GM21825 (cell line): ENCODE measurements around the gene S100A8.
"Not testable (repeated sequence)": the region's sequence is repeated elsewhere in the genome, so short reads cannot be mapped to it uniquely, and the experiment has no call there.

Experiments used
- ATAC-seq: cut with Tn5 transposase; IDR thresholded peaks from one replicate; pipeline ENCODE4 v1.9.1; 2021; ENCODE audit warnings: mild to moderate bottlenecking, moderate library complexity; ENCODE audit not compliant: unreplicated experiment

The S100A8 gene

DNA sequence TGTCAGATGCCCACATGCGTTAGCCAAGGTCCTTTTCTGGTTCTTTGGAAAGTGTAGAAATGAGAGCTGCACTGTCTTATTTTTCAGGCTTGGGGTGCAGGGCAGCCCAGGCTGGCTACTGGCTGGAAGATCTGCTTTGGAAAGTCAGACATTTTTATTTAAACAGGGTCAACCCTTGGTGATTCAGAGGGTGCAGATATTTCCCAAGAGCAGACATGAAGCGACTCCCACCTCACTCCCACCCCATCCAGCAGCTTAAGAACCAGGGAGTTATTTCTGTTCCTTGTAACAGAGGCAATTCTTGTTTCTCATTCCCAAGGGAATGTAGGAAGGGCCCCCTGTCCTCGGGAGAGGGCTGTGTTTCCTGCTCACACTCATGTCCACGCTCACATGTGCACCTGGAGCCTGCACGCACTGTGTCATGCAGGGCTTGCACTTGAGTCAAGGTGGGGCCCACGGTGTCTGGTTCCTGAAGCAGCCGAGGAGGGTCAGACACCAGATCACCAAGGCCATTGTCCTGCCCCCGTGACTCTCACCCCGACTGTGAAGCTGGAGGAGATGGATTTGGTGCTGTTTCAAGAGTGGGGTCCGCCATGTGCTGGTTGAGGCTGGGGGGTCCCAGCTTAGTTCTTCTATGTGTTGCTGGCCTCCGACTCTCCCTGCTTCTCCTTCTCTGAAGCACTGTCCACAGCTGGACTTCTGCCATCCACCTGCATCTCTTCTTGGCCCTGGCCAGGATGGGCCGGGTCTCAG, 26.4 kb upstream of the S100A8 start:
- no peak for ATAC-seq

DNA sequence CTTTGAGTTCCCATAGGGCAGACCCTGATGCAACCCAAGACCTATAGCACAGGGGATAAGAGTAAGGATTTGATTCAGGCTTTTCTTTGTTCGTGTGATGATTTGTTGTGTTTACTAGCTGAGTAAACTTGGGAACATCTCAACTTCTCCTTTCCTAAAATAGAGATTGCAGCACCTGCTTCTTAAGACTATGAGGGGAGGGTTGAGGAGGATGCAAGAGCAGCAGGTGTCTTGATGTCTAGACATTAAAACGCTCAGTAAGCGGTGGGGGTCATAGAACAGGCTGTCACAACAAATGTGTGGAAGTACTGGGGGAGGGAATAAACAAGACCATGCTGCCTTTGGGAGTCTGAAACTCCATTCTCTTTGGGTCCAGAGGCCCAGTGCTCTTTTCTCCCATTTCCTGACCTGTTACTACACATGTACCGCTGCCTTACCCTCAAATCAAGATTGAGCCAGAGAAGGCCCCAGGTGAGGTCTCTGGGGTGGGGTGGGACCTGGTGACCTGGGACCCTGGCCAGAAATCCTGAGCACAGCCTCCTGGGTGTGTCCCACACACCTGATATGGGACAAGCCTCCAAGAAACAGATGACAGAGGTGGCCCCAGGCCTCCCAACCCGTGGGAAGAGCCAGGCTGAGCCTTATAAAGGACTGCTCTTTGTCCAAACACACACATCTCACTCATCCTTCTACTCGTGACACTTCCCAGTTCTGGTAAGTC, 25.1 kb upstream of the S100A8 start, which contains the start of gene S100A7A:
Gene S100A7A, plus strand, starts transcription at position 671 of the 721 bp plus-strand sequence. CDS start 1,563 bp downstream, outside the sequence.
- no peak for ATAC-seq

DNA sequence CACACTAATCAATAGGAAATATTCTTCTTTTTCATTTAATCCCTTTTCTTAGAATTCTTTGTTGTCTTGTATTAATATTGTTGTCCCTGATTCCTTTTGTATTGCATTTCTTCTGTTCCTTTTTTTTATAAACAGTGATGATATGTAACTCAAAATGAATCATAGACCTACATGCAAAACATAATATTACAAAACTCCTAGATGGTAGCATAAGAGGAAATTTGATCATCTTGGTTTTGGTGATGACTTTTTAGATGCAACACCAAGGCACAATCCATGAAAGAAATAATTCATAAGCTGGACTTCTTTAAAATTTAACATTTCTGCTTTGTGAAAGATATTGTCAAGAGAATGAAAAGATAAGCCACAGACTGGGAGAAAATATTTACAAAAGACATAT, 23.1 kb upstream of the S100A8 start:
- not testable (repeated sequence) for ATAC-seq

DNA sequence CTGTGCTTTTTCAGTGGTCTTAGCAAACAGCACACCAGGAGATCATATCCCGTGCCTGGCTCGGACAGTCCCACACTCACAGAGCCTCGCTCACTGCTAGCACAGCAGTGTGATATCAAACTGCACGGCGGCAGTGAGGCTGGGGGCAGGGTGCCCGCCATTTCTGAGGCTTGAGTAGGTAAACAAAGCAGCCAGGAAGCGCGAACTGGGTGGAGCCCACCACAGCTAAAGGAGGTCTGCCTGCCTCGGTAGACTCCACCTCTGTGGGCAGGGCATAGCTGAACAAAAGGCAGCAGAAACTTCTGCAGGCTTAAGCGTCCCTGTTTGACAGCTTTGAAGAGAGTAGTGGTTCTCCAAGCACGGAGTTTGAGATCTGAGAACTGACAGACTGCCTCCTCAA, 16.4 kb upstream of the S100A8 start:
- not testable (repeated sequence) for ATAC-seq

DNA sequence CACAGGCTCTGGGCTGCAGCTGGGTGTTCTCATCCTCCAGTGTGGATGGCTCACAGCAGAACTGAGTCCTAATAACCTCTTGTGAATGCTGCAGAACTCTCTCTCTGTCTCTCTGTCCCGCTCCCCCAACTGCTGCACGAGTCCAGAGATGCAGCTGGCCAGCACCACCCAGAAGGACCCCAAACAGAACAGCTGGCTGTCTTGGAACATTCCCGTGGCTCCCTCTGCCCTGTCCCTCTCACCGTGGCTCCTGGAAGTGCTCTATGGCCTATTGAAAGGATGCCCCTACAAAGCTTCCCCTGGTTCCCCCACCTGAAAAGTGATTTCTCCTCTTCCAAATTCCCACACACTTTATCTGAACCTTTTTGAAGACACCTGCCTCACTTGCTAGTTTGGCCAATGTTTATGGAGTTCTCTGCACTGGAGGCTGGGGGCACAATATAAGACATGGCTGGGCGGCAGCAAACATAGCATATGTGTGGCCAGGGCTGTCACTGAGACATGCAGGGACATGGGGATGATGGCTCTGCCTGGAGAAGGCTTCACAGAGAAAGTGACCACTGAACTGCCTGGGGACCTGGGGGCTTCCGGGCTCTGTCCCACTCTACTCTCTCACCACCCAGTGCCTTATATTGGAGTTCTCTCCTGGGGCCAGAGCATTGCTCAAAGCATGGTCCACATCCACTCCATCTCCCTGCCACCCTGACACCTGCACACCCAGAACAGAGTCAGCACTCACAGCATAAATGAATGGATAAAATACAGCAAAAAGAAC, 15.1 kb upstream of the S100A8 start:
- not testable (repeated sequence) for ATAC-seq

DNA sequence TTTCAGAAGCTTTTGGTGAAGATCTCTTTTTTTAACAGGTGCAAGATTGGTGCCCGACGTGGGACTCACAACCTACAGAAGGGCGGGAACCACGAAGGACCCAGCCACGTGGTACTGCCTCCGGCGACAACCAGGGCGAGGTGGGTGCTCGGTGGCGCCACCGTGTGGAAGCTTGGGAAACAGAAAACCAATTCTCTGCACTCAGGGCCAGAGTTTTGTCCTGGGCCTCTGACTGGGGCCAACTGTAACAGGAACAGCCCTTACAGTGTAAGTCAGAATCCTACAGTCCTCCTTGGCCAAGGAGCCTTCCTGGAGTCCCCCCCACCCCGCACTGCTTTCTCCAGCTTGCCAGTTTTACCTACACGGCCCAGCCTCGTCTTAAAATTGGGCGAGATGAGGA, 13.9 kb upstream of the S100A8 start:
- ATAC-seq = no peak

DNA sequence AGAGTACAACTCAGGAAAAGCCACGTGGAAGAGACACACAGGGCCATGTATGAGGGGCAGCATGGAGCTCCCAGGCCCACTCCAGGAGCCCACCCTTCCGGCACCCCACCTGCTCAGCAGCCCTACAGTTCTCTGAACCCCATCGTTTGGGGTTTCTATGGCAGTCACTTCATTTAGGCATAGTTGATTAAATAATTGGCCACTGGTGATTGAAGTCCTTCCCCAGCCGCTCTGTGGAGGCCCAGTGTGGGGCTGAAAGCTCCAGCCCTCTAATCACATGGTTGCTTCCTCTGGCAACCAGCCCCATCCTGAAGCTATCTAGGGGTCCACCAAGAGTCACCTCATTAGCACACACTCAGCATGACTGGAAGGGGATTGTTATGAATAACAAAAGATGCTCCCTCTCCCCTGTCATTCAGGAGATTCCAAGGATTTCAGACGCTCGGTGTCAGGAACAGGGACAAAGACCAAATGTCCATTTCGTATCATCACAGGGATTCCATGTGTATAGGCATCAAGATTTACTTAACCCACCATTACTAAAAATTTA, 13.3 kb upstream of the S100A8 start:
- no peak for ATAC-seq

DNA sequence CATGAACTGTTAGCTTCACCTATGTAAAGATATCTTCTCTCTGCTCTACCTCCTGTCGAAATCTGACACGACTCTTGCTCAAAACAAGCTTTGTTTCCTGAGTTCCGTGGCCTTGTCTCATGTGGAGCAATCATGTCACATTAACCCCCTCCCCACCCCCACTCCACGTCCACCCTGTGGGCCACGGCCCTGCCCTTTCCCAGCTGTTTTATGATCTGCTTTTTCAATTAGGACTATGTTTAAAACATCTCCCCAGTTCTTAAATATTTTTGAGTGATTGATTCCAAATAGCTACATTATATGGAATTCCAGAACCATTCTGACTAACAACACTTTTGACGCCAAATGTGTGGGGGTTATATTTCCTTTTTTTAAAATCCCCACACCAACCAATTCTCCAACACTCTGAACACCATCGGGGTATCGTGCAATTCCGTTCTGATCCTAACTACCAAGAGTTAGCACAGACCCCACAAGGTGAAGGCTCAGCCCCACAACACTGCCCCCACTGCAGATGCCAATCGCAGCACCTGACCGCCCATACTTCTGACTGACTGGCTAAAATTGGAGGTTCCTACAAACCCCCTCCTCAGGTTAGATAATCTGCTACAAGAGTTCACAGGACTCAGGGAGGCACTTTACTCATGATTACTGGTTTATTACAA, 12.7 kb upstream of the S100A8 start:
- no peak for ATAC-seq

DNA sequence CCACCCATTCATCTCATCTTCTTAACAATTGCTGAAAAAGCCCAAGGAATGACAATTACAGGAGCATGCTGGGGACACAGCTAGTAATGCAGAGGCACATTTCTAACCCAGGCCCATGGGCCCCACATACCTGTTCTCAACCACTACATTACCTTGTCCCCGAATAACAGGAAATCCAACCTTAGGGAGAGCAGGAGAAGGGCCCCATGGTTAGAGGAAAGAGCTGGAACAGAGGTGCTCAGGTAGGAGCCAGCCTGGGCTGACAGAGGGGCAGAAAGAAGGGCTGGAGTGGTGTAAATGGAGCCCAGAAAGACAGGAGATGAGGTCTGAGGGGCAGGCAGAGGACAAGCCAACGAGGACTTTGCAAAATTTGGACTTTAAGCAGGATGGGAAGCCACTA, 11.4 kb upstream of the S100A8 start:
- no peak for ATAC-seq

DNA sequence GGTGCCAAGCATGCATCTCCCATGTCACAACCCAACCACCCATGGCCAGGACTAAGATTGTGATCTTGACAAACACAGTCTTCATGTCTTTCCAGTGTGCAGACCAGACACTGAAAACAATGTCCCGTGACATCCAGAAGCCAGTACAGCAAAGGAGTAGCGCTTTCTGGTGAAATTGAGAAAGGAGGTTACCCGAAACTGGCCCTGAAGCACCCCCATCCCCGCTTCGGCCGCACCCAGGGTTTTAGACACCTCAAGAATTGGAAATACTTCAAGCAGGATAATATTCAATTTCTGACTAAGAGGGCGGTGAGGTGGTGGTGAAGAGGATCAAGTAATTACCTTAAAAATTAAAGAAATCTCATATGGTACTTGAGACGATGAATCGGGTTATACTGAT, 10.6 kb upstream of the S100A8 start:
- no peak for ATAC-seq

DNA sequence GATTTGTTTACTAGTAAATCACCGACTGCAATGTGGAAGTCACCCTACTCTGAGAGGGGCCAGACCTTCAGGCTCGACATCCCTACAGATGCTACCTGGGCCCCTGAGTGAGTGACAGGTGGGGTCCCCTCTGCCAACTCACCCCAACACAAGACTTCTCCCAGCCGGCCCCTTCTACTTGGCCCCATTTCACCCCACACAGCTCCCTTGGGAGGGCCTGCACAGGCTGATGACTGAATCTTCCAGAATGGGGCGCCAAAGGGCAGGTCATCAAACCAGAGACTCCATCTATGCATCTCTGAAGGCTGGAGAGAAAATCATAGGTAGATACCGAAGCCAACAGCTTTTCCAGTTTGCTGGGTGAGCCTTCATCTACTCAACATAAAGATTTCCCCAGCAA, 9.4 kb upstream of the S100A8 start:
- ATAC-seq = no peak

DNA sequence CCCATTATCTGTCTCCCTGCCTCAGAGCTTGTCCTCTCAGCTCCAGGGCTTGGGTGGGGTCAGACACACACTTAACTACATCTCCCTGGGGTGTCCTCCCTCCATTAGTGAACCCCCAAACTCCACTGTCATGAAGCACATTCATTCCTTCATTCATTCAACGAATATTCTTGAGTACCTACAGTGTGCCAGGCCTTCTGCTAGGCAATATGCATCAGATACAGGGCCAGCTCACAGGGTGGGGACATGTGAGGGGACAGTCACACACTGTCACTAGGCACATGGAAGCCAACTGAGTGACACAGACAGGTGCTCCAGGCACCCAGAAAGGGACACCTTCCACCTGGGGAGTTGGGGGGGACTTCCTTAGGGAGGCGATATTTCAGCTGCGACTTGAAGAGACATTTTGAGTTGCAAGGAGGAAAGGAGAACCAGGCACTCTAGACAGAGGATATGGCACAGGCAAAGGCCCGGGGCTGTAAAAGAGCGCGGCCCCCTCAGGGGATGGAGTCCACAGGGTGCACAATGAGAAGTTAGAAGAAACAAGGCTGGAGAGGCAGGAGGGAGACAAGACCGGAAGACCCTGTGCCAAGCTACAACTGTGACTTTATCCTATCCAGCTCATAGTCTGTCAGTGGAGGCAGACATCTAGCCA, 8.7 kb upstream of the S100A8 start:
- no peak for ATAC-seq

DNA sequence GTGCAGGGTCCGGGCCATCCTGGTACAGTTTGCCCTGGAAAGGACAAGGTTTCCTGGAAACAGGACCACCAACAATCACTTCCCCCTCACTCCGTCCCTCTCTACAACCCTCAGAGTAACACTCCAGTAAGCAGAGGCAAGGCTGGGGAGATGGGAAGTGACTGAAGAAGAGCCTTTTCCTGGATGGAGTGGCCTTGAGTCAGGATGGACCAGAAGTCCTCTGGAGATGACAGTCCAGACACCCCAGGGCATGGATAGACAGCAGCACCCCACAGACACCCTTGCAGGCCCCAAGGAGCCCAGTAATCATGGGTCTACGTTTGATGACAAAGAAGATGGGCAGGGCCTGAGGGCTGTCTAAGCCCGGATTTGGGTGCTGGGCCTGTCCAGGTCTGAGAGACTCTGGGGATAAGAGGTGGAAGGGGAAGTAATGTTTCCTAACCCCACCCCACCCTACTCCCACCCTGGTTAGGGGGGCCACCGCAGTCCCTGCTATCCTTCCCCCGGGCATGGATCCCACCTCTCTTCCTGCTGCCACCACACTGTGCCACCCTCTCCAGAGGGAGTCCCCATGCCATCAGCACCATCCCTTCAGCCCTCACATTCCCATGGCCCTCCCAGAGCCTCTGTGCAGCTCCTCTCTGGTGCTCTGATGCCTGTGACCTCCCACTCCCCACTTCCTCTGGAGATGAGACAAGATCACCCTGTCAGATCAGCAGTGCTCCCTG, 7.2 kb upstream of the S100A8 start:
- no peak for ATAC-seq

DNA sequence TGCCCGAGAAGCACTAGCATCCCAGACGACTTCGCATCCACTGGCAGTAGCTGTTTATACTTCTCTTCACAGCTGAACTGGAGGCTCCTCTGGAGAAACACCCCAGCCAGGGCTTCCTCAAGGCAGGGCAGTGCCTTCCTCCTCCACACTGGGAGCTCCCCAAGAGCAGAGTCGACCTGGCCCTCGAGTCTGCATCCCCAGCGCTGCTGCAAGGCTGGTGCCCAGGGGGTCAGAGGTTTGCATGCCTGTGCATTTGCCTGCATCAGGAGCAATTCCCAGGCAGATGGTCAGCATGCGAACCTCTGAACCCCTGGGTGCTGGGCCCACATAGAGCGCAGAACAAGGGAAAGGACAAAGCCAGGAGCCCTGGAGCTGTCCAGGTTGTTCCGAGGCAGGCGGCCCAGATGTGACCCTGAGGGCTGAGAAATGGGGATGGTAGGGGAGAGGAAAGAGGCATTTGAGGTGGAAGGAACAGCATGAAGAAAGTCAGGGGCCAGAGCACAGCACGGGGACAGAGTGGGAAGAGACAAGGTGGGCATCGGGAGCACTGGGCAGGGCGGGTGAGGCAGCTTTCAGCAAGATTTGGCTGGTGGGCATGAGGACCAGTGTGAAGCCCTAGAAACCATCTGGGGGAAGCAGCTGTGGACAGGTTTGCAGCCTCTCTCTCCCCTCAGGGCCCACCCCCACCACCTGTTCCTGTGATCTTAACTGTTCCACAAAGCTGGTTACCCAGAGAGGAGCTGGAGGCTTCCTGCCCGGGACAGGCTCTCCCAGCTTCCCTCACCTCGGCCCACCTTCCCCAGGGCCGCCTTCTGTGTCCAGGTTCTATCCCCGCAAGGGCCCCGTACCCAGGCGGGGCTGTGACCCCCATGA, 6.4 kb upstream of the S100A8 start:
- ATAC-seq = no peak

DNA sequence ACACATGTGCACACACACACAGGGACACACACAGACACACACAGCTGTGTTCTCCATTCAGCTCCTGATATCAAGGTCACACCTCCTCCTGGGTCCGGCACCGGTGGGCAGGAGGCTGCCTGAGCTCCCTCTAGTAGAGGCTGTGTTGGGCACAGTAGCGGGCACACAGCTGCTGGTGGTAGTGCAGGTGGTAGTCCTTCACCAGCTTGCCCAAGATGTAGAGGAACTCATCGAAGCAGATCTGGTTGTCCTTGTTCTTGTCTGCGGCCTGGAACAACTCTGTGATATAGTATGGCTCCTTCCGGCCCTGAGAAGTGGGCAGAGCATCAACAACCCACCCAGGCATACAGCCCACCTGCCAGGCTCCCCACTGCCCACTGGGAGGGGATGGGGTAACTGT, 5.6 kb upstream of the S100A8 start:
- ATAC-seq = no peak

DNA sequence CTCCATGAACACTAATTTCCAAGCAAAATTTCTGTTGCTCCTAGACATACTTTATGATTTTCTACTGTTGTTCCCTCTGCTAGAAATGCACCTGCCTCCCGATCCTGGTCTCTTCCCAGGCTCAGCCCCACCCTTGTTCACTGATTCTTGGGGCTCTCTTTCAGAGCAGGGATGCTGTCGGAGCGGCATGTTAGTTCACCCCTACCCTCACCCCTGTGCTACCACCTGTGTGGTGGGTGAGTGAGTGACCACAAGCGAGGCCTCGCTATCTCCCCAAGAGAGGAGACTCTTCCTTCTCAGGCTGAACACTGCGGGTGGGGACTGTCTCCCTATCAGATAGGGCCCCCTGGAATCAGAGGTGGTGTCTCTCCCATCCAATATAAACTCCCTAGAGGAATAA, 4.9 kb upstream of the S100A8 start:
- ATAC-seq = no peak

DNA sequence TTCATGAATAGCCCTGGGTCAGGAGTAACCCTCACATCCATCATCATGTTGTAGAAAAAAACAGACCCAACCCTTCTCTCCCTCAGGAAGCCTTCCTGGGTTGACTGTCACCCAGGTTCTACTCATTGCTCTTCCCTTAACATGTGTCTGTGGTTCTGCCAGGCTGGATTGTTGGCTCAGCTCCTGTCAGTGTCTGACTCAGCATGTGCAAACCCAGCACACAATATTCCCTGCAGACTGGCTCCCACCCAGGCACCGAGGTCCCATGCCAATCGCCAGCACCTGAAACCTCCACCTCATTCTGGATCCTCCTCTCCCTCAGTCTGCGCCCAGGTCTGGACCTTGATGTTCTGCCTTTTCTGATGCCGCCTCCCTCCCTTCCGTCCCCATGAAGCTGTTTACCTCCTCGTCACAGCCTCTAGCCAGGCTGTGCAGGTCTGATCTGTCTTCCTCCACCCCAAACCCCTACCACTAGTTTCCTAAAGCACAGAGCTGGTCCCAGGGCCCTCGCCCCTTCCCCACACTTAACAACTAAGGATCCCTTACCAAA, 4.3 kb upstream of the S100A8 start:
- ATAC-seq = no peak

DNA sequence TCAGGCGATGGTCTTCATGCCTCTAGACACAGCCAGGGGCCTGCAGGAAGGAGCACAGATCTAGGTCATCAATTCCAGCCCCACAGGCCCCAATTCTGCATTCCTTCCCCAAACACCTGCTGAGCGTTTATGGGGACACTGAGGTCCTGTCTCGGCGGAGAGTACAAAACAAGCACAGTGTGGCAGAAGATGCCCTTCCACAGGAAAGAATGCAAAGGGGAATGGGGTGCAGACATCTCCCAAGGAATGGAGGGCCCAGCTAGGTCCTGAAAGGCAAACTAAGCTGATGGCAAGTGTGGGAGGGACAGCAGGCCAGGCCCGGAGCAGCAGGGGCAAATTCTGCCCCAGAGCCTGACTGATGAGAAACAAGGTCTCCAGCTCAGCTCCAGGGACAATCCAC, 3.5 kb upstream of the S100A8 start:
- no peak for ATAC-seq
